Fibroblast of mammary gland (primary cell): Measurements from ENCODE around the gene PTPRK.

Experiments
- DNase-seq: peaks from one replicate; pipeline ENCODE4 v3.0.0-alpha.2; 2010; ENCODE audit warnings: low read depth
- H3K4me3 ChIP-seq: 2 replicates; pipeline ENCODE4 v1.5.1; 2011; ENCODE audit warnings: low read depth, mild to moderate bottlenecking, low read length, moderate library complexity; ENCODE audit not compliant: control insufficient read depth
- CTCF ChIP-seq: conservative IDR thresholded peaks from 2 replicates; pipeline ENCODE4 v1.5.1; 2011; ENCODE audit warnings: low read depth, low read length, inconsistent platforms; ENCODE audit not compliant: control insufficient read depth, insufficient read depth

PTPRK gene

GRCh38 chr6:128068119-128068479 is 452.3 kb downstream of the PTPRK start:
- no peak for DNase-seq
- no peak for TF ChIP-seq CTCF
- no peak overlapping the region for H3K4me3 ChIP-seq

GRCh38 chr6:128067446-128068118 is 452.8 kb downstream of the PTPRK start:
- DNase-seq = no peak
- TF ChIP-seq CTCF = no peak
- no peak overlapping the region for H3K4me3 ChIP-seq

DNA sequence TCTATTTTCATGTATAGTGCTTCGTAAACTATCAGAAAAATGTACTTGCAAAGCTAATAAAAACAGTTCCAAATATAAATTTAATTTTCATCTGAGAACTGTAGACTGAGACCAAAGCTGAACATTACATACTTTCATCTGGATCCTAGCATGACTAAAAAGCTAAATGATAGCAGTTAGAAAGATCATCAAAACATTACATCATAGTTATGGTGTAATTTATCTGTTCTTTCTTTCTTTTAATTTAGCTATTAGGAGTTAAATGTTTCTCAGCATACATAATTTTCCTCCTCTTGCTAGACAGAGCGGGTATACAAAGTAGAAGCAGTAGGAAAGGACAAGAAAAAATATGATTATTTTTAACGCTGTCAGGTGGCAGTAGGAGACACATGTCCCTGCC is 455.3 kb downstream of the PTPRK start:
- DNase-seq = no peak
- no peak for TF ChIP-seq CTCF
- no peak overlapping the region for H3K4me3 ChIP-seq

DNA sequence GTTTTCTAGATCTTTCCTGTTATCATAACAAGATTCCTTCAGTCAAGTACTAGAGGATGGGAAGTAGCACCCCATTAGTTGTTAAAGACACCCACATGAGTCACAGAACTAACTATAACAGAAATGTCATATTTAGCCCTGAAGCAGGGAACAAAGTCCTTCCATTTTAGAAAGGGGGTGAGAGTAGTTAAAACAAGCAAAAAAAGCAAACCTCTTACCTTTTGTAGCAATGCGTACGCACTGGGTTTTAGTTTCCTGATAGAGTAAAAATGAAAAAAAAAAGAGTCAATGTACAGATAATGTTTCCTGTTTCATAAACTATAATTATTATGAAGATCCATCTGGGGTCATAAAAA is 455.9 kb downstream of the PTPRK start:
- H3K4me3 ChIP-seq = no peak overlapping the region
- no peak for TF ChIP-seq CTCF
- DNase-seq = no peak

DNA sequence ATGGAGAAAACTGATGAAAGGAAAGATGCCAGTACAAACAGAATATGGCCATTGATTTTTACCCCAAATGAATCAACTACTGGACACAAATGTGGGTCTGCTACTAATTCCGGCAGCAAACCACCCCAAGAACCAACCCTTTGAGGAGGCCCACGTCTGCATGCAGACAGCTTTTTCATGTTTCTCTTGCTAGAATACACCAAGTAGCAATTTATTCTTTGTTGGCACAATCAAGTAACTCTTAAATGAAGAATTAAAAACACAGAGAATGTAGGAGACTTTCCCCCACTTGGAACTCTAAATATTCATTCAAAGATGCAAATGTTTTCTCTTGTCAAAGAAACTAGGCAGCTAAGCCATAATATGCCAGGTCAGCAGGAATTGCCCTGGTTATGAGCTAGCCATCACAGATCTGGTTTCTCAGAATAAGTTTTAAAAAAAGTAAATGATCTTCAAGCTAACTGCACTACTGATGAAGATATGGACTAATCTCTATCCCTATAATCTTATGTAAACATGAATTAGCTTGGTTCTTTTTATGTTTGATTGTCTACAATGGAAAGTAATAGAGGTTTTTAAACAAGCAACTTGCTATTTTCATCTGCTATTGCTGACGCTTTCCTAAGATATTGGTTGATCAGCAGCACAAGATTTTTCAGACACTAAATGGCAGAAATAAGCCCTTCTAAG is 456.4 kb downstream of the PTPRK start:
- no peak overlapping the region for H3K4me3 ChIP-seq
- no peak for DNase-seq
- TF ChIP-seq CTCF = no peak

- H3K4me3 ChIP-seq = no peak overlapping the region
- no peak for DNase-seq
- TF ChIP-seq CTCF = no peak
These were observed 457.4 kb downstream of the PTPRK start for GRCh38 chr6:128062882-128063603.
